Stimulated activated naive CD8-positive, alpha-beta T cell treated with anti-CD3 and anti-CD28 coated beads, Interleukin-15, amount 100 ng/mL, for 72 hours (primary cell): Measurements from ENCODE around the gene MAPK1IP1L.
"Not testable (repeated sequence)": the region's sequence is repeated elsewhere in the genome, so short reads cannot be mapped to it uniquely, and the experiment has no call there.

Source experiments
- ATAC-seq: fragments of 150-1000 bp; cut with Tn5 transposase; 2 replicates; pipeline ENCODE4 v1.10.0; 2021; ENCODE audit warnings: mild to moderate bottlenecking, moderate library complexity
- DNase-seq, 2 donors: peaks; one replicate each; pipeline ENCODE4 v3.0.0; 2021 to 2022
- H3K27ac Mint-ChIP-seq, 2 donors: one replicate each; pipeline ENCODE4 v1.8.0; 2022; ENCODE audit warnings: mild to moderate bottlenecking in 2 of 2, mixed read lengths in 2 of 2, moderate library complexity in 2 of 2
- H3K27me3 Mint-ChIP-seq: one replicate; pipeline ENCODE4 v1.8.0; 2022; ENCODE audit warnings: mixed read lengths
- H3K4me1 Mint-ChIP-seq: one replicate; pipeline ENCODE4 v1.8.0; 2022; ENCODE audit warnings: mild to moderate bottlenecking, mixed read lengths
- H3K4me3 Mint-ChIP-seq, 2 donors: one replicate each; pipeline ENCODE4 v1.8.0; 2022; ENCODE audit warnings: mild to moderate bottlenecking in 2 of 2, mixed read lengths in 2 of 2, moderate library complexity in 1 of 2
- H3K9me3 Mint-ChIP-seq, 2 donors: one replicate each; pipeline ENCODE4 v1.8.0; 2022; ENCODE audit warnings: mixed read lengths in 2 of 2

The MAPK1IP1L gene

DNA sequence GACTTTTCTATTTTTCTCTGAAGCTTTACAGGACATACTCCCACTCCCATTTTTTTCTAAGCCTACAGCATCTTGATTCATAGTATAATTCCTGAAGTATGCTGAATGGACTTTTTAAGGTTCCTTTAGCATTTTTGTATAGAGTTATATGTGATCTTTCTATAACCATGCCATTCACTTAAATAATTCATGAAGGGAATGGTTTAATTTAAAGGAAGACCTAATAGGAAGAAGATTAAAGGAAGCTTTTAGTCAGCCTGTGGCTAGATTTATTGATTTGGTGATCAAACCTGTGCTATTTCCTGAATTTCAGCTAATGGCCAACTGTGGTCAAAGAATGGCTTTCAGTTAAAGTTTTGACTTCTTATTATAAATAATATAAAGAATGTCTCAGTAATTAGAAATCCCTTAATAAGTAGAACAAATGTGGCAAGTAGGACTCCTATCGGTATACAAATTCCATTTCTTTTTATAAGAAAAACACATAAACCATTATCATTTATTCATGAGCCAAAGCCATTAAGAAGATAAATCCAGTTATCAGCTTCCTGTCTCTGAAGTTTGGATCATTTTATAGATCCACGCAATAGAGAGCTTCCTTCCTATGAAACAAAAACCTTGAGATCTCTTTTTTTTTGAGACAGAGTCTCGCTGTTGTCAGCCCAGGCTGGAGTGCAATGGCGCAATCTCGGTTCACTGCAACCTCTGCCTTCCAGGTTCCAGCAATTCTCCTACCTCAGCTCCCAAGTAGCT is 4.0 kb upstream of the MAPK1IP1L start:
- ATAC-seq (no peak), DNase-seq (no peak)
- H3K4me3 Mint-ChIP-seq = no peak overlapping the region
- no peak overlapping the region for H3K27ac Mint-ChIP-seq
- H3K9me3 Mint-ChIP-seq = no peaks in the 10 kb centered on the region
- H3K27me3 Mint-ChIP-seq = no peaks in the 10 kb centered on the region
- peaks cover 16% of the 10 kb centered on the region for H3K4me1 Mint-ChIP-seq

DNA sequence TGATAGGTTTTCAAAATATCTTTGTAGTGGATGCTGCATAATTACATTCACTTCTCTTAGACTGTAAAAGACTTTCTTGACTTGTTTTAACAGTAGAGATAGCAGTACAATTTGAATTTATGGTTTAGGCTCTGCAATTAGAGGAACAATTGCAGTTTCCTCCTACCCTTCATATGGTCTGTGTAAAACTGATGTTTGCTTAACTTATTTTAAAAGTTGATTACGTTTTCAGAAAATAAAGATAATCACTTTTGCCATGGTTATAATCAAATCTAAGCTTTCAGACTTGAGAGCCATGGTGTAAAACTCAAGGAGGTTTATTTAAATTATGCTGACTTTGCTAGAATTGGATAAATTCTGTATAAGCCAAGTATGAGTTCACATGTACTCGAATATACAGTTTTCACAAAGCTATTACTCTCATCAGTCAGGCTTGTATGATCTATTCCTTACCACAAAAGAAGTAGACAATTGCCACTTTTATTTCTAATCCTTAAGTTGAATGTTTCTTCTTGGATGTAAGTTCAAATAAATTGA is 2.5 kb upstream of the MAPK1IP1L start:
- Mint-ChIP-seq H3K9me3 (no peaks in the 10 kb centered on the region), H3K4me1 (peaks cover 30% of the 10 kb centered on the region), H3K27ac (no peak overlapping the region), H3K4me3 (no peak overlapping the region), H3K27me3 (no peaks in the 10 kb centered on the region)
- DNase-seq (no peak), ATAC-seq (no peak)

- no peaks in the 10 kb centered on the region for H3K9me3 Mint-ChIP-seq
- H3K4me1 Mint-ChIP-seq = peaks cover 36% of the 10 kb centered on the region
- H3K27me3 Mint-ChIP-seq = no peaks in the 10 kb centered on the region
- ATAC-seq = peak; percentile 55
- no peak for DNase-seq
- peak overlapping the region; percentile 90 to 96 for H3K4me3 Mint-ChIP-seq
- H3K27ac Mint-ChIP-seq = peak overlapping the region; percentile 98
Observed at GRCh38 chr14:55051165-55051422, 353 bp upstream of the MAPK1IP1L start.

DNA sequence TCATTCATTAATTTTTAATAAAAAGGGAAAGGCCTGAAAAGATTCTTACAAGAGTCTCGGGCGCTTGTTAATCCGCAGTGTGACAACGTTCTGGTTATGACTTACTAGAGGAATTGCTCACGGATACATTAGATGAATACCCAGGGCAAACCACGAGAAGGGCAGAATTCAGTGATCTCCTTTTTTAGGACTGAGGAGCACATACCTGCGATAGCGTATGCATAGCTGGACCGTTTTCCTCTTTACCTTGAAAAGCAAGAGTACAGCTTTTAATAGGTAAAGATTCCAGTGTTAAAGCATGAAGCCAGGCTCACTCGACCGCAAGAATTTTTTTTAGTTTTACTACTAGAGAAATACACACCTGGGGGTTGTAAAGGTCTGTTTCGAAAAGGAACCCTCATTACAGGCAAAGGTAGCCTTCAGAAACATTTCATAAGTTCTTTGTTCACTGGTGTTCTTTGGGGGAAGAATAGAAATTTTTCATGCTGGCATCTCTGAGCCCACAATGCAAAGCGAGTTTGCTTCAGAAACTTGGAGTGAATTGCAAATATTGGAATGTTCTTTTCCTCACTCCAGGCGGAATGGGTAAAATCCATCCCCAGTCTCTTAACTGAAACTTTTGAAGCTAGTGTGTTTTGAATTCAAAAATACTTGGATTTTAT is 953 bp downstream of the MAPK1IP1L start:
- Mint-ChIP-seq H3K4me1 (peaks cover 36% of the 10 kb centered on the region), H3K27me3 (no peaks in the 10 kb centered on the region), H3K4me3 (peak overlapping the region; percentile 90 to 96), H3K27ac (peak overlapping the region; percentile 97 to 98), H3K9me3 (no peaks in the 10 kb centered on the region)
- DNase-seq (peak in 1 of 2 donors; percentile 38), ATAC-seq (peak; percentile 25)

GRCh38 chr14:55053018-55053417 is 1.6 kb downstream of the MAPK1IP1L start:
- Mint-ChIP-seq H3K4me1 (peaks cover 37% of the 10 kb centered on the region), H3K27ac (peak overlapping the region in 1 of 2 donors; percentile 77), H3K9me3 (no peaks in the 10 kb centered on the region), H3K27me3 (no peaks in the 10 kb centered on the region), H3K4me3 (peak overlapping the region; percentile 90 to 96)
- ATAC-seq = no peak
- DNase-seq = no peak

- Mint-ChIP-seq H3K4me3 (peak overlapping the region; percentile 67 to 96), H3K4me1 (peaks cover 42% of the 10 kb centered on the region), H3K27me3 (no peaks in the 10 kb centered on the region), H3K27ac (peak overlapping the region in 1 of 2 donors; percentile 77), H3K9me3 (no peaks in the 10 kb centered on the region)
- DNase-seq (no peak), ATAC-seq (no peak)
Observed at GRCh38 chr14:55053500-55053899, 2.1 kb downstream of the MAPK1IP1L start.

- DNase-seq = no peak
- Mint-ChIP-seq H3K4me3 (peak overlapping the region in 1 of 2 donors; percentile 96), H3K27me3 (no peaks in the 10 kb centered on the region), H3K4me1 (peaks cover 42% of the 10 kb centered on the region), H3K27ac (no peak overlapping the region), H3K9me3 (no peaks in the 10 kb centered on the region)
- no peak for ATAC-seq
Observed at GRCh38 chr14:55054098-55054497, 2.7 kb downstream of the MAPK1IP1L start.

DNA sequence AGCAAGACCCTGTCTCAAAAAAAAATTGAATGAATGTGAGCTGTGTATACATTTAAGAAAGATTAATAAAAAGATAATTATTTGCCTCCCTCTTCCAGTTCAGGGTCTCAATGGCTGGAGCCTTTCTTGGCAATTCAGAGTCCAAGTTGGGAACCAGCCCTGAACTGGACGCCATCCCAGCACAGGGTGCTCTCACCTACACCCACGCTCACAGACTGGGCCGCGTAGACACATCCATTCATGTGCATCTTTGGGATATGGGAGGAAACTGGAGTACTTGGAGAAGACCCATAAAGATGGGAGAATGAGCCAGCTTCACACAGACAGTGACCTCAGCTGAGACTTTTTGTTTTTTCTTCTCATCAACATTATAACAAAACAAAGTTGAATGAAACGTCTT is 6.5 kb downstream of the MAPK1IP1L start:
- no peak for DNase-seq
- H3K27me3 Mint-ChIP-seq = no peaks in the 10 kb centered on the region
- H3K27ac Mint-ChIP-seq = no peak overlapping the region
- no peak for ATAC-seq
- peaks cover 51% of the 10 kb centered on the region for H3K4me1 Mint-ChIP-seq
- H3K4me3 Mint-ChIP-seq = no peak overlapping the region
- no peaks in the 10 kb centered on the region for H3K9me3 Mint-ChIP-seq

- DNase-seq = no peak
- peaks cover 42% of the 10 kb centered on the region for H3K4me1 Mint-ChIP-seq
- no peaks in the 10 kb centered on the region for H3K27me3 Mint-ChIP-seq
- no peak overlapping the region for H3K27ac Mint-ChIP-seq
- H3K4me3 Mint-ChIP-seq = no peak overlapping the region
- no peaks in the 10 kb centered on the region for H3K9me3 Mint-ChIP-seq
- no peak for ATAC-seq
Observed at GRCh38 chr14:55059333-55059732, 7.9 kb downstream of the MAPK1IP1L start.

- no peak for DNase-seq
- Mint-ChIP-seq H3K4me1 (peaks cover 33% of the 10 kb centered on the region), H3K27ac (no peak overlapping the region), H3K27me3 (no peaks in the 10 kb centered on the region), H3K4me3 (no peak overlapping the region), H3K9me3 (no peaks in the 10 kb centered on the region)
- no peak for ATAC-seq
Observed at GRCh38 chr14:55062517-55063351, 11.3 kb downstream of the MAPK1IP1L start.

GRCh38 chr14:55064896-55065295 is 13.4 kb downstream of the MAPK1IP1L start:
- not testable (repeated sequence) for H3K4me3 Mint-ChIP-seq, ATAC-seq, H3K27ac Mint-ChIP-seq, DNase-seq, H3K27me3 Mint-ChIP-seq, H3K9me3 Mint-ChIP-seq
- peaks cover 20% of the 10 kb centered on the region for H3K4me1 Mint-ChIP-seq

DNA sequence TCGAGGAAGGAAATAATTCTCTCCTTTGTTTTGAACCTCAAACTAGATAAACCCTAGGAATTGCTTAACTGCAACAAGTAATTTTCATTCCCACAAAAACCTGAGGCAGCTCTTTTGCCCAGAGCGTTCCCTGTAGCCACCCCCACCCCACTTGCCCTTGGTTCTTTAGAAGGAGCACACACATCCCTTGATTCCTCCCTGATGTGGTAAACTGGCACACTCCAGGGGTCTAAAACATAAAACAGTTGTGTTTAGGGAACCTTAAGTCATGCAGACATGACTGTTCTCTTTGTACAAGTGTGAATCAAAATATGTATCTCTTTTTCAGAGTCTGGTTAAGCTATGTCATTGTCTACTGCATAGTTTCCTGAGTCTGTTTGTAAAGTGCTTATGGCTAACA is 14.0 kb downstream of the MAPK1IP1L start:
- DNase-seq (no peak), ATAC-seq (no peak)
- peak overlapping the region in 1 of 2 donors; percentile 61 for H3K27ac Mint-ChIP-seq
- peaks cover 19% of the 10 kb centered on the region for H3K4me1 Mint-ChIP-seq
- no peaks in the 10 kb centered on the region for H3K9me3 Mint-ChIP-seq
- no peaks in the 10 kb centered on the region for H3K27me3 Mint-ChIP-seq
- no peak overlapping the region for H3K4me3 Mint-ChIP-seq

DNA sequence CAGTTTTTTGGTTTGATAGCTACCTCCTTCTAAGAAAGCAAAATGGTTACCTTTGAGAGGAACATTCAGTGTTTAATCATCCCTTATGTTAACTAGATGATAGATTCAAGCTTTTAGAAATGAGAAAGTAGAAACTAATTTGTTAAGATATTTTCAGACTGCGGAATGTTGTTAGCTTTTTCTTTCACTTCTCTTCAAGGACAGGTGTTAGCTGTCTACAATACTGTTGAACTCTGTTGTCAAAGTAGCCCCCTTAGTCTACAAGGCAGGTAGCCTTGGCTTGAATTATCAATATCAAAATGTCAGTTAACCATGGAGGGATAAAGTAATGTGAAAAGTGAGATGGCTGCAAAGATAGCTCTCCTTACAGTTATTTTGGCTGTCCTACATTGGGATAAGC is 14.8 kb downstream of the MAPK1IP1L start:
- no peak overlapping the region for H3K4me3 Mint-ChIP-seq
- H3K4me1 Mint-ChIP-seq = peaks cover 17% of the 10 kb centered on the region
- H3K9me3 Mint-ChIP-seq = no peaks in the 10 kb centered on the region
- ATAC-seq = no peak
- H3K27ac Mint-ChIP-seq = no peak overlapping the region
- DNase-seq = no peak
- H3K27me3 Mint-ChIP-seq = no peaks in the 10 kb centered on the region

DNA sequence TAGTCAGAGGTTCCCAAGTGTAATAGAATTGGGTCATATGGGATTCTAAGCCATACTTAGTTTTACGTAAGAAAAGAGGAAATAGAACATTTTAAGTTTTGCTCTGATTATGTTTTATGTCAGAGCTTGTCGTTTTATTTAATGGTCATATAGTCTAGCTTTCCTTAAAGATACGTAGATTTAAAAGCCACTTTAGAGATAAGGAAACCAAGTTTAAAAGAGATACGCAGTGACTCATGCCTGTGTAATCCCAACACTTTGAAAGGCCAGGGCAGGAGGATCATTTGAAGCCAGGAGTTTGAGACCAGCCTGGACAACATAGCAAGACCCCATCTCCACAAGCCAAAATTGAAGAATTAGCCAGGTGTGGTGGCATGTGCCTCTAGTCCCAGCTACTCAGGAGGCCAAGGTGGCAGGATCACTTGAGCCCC is 19.5 kb downstream of the MAPK1IP1L start:
- H3K9me3 Mint-ChIP-seq = no peaks in the 10 kb centered on the region
- DNase-seq (no peak), ATAC-seq (no peak)
- peak overlapping the region in 1 of 2 donors; percentile 25 for H3K27ac Mint-ChIP-seq
- H3K4me1 Mint-ChIP-seq = peaks cover 33% of the 10 kb centered on the region
- no peaks in the 10 kb centered on the region for H3K27me3 Mint-ChIP-seq
- H3K4me3 Mint-ChIP-seq = no peak overlapping the region

GRCh38 chr14:55071870-55072640 is 20.6 kb downstream of the MAPK1IP1L start:
- Mint-ChIP-seq H3K9me3 (no peaks in the 10 kb centered on the region), H3K27me3 (no peaks in the 10 kb centered on the region), H3K4me3 (peak overlapping the region; percentile 24 to 27), H3K27ac (peak overlapping the region; percentile 5 to 6), H3K4me1 (peaks cover 33% of the 10 kb centered on the region)
- DNase-seq = peak in 1 of 2 donors; percentile 16
- ATAC-seq = peak; percentile 90
